ENCODE results near the gene RDH13. TPM values are rescaled to one million over a fixed set of nuclear protein-coding genes. Genes with fewer than 3 reads are reported as not detected.

Gene RDH13
- total and polyA plus RNA-seq, 2 experiments from 2014 or later, result 28.0 to 36.5 TPM

- Histone ChIP-seq H3K4me1 (ENCODE audit: insufficient read depth) (peaks cover 14% of the 10 kb centered on the region; the same call in 1 of the 2 replicates), H3K27ac (ENCODE audit: low read depth) (no peak overlapping the region), H3K4me3 (no peak overlapping the region), H3K4me2 (no peak overlapping the region), H3K36me3 (ENCODE audit: insufficient read depth) (no peaks in the 10 kb centered on the region), H3F3A (replicated peaks; ENCODE audit: low read depth) (no peaks in the 10 kb centered on the region), H3K27me3 (ENCODE audit: insufficient read depth) (no peaks in the 10 kb centered on the region), H3K79me2 (replicated peaks; ENCODE audit: insufficient read depth) (peaks cover 19% of the 10 kb centered on the region), H4K20me1 (replicated peaks; ENCODE audit: insufficient read depth) (peaks cover 30% of the 10 kb centered on the region), H2AFZ (no peak overlapping the region), H3K9me2 (ENCODE audit: insufficient read depth) (no peaks in the 10 kb centered on the region)
- no peak overlapping the region; the same call in 2 of the 3 replicates for H3K4me3 Mint-ChIP-seq
- H3K27me3 Mint-ChIP-seq (ENCODE audit: insufficient read depth, low read depth, poor library complexity), result peaks cover 5% of the 10 kb centered on the region
- TF ChIP-seq EZH2phosphoT487 (IDR thresholded peaks at IDR 0.05; ENCODE audit: unreplicated experiment) (no peak), POLR2AphosphoS5 (IDR thresholded peaks at IDR 0.05; ENCODE audit: low read depth) (no peak), EZH2 (IDR thresholded peaks at IDR 0.05; ENCODE audit: low read depth, unreplicated experiment) (no peak), NANOG (IDR thresholded peaks at IDR 0.05; ENCODE audit: borderline replicate concordance) (no peak), ZNF114 (CRISPR knock-in tag; IDR thresholded peaks at IDR 0.05) (no peak), STAT1 (IDR thresholded peaks at IDR 0.05; ENCODE audit: unreplicated experiment) (no peak), CTCF (conservative IDR thresholded peaks at IDR 0.05; ENCODE audit: low read depth in 2 of 2) (no peak), CREB1 (CRISPR knock-in tag; IDR thresholded peaks at IDR 0.05; ENCODE audit: low read depth) (no peak), REST (IDR thresholded peaks at IDR 0.05; ENCODE audit: unreplicated experiment) (no peak), ZNF331 (CRISPR knock-in tag; IDR thresholded peaks at IDR 0.05; ENCODE audit: low read depth) (no peak), ETS1 (IDR thresholded peaks at IDR 0.05) (no peak), JUNB (IDR thresholded peaks at IDR 0.05; ENCODE audit: unreplicated experiment) (no peak), ZNF462 (CRISPR knock-in tag; IDR thresholded peaks at IDR 0.05) (no peak)
- peaks cover 9% of the 10 kb centered on the region for H3K4me1 Mint-ChIP-seq
- H3K27ac Mint-ChIP-seq, result peak overlapping the region; percentile 77; the same call in 1 of the 2 replicates
- no peak for DNase-seq (ENCODE audit: low spot score)
- no peaks in the 10 kb centered on the region; the same call in 2 of the 3 replicates for H3K9me3 Mint-ChIP-seq
- no peak; the same call in 2 of the 3 replicates for ATAC-seq
- H3K36me3 Mint-ChIP-seq (ENCODE audit: low read depth), result peaks cover 13% of the 10 kb centered on the region; the same call in 2 of the 3 replicates
These were observed 46.8 kb upstream of the RDH13 start for GRCh38 chr19:55109527-55110291.
